A549 (cell line): ENCODE measurements around the gene SLC11A1. TPM values are rescaled to one million over a fixed set of nuclear protein-coding genes. Genes with fewer than 3 reads are reported as not detected.

ENCODE experiments used
- ATAC-seq, 2 experiments: fragments of 200-7000 bp in 1 of 2; fragments of >200 bp in 1 of 2; cut with Nextera tagmentation in 1 of 2; cut with Tn5 transposase in 1 of 2; 3 replicates each; pipeline versions ENCODE4 v1.8.0 to v1.9.1; 2018 to 2020; ENCODE audit warnings: mild to moderate bottlenecking in 1 of 2, moderate library complexity in 1 of 2
- CTCF ChIA-PET: fragments of 300-600 bp; sonication (Branson Sonifier 250); formaldehyde crosslinking; extraction: SDS; loops from one replicate; lab custom pipeline; 2021; ENCODE audit warnings: antibody characterized with exemption, inconsistent platforms; lab: Yijun Ruan, JAX
- POLR2A ChIA-PET: fragments of 350-600 bp; formaldehyde crosslinking; extraction: SDS; loops from one replicate; lab custom pipeline; 2021; ENCODE audit warnings: antibody characterized with exemption, inconsistent platforms; lab: Yijun Ruan, JAX
- DNase-seq, 2 experiments: peaks; one replicate each; pipeline versions ENCODE4 v3.0.0 to v3.0.0-alpha.2; 2011 to 2016; ENCODE audit warnings: low read depth in 1 of 2, low spot score in 1 of 2
- FAIRE-seq: peaks from 2 replicates; lab custom pipeline; 2011; peaks lifted over from hg19 to GRCh38; lab: Jason Lieb, UNC
- H3K27ac ChIP-seq, 2 experiments: fragments of >200 bp; sonication (Bioruptor Twin); formaldehyde crosslinking; 3 replicates each; pipeline ENCODE4 v1.5.1; 2016 to 2017
- H3K4me1 ChIP-seq: fragments of >200 bp; sonication (Bioruptor Twin); formaldehyde crosslinking; 3 replicates; pipeline ENCODE4 v1.6.1; 2016
- H3K4me2 ChIP-seq: fragments of >200 bp; sonication (Bioruptor Twin); formaldehyde crosslinking; 3 replicates; pipeline ENCODE4 v1.6.1; 2016
- H3K4me3 ChIP-seq: fragments of >200 bp; sonication (Bioruptor Twin); formaldehyde crosslinking; 3 replicates; pipeline ENCODE4 v1.5.1; 2016
- H3K9me3 ChIP-seq: fragments of >200 bp; sonication (Bioruptor Twin); formaldehyde crosslinking; 3 replicates; pipeline ENCODE4 v1.6.1; 2016
- CBX2 ChIP-seq: fragments of 200-600 bp; sonication (generic); IDR thresholded peaks from 2 replicates; pipeline ENCODE4 v1.6.1; 2016; ENCODE audit warnings: low read depth, mild to moderate bottlenecking, borderline replicate concordance
- CEBPB ChIP-seq, 2 experiments: fragments of >200 bp in 1 of 2; sonication (Bioruptor Twin) in 1 of 2; formaldehyde crosslinking in 1 of 2; IDR thresholded peaks; 2 replicates each; pipeline ENCODE4 v1.6.1; 2012 to 2016
- CHD2 ChIP-seq: fragments of 150-350 bp; IDR thresholded peaks from 2 replicates; pipeline ENCODE4 v1.6.1; 2014; ENCODE audit warnings: low read length; ENCODE audit not compliant: partially characterized antibody
- EP300 ChIP-seq, 2 experiments: fragments of >200 bp; sonication (Bioruptor Twin); formaldehyde crosslinking; IDR thresholded peaks; 2 replicates in 1 of 2; 3 replicates in 1 of 2; pipeline ENCODE4 v1.6.1; 2016 to 2017
- FOSL2 ChIP-seq, 2 experiments: fragments of 450-650 bp in 1 of 2; fragments of >200 bp in 1 of 2; sonication (Bioruptor Twin) in 1 of 2; formaldehyde crosslinking; IDR thresholded peaks; 2 replicates each; pipeline versions ENCODE4 v1.5.0 to v1.6.1; 2016 to 2020; ENCODE audit warnings: mild to moderate bottlenecking in 1 of 2, moderate library complexity in 1 of 2
- FOXS1 ChIP-seq: fragments of 250-450 bp; sonication (Bioruptor Pico); IDR thresholded peaks from 2 replicates; pipeline ENCODE4 v1.5.0; 2020; ENCODE audit warnings: mild to moderate bottlenecking, moderate library complexity
- HOXA7 ChIP-seq: fragments of 250-450 bp; sonication (Bioruptor Pico); IDR thresholded peaks from 2 replicates; pipeline ENCODE4 v1.5.0; 2020; ENCODE audit warnings: mild to moderate bottlenecking, moderate library complexity
- JUNB ChIP-seq: fragments of >200 bp; sonication (Bioruptor Twin); formaldehyde crosslinking; IDR thresholded peaks from 2 replicates; pipeline ENCODE4 v1.6.1; 2016
- MYC ChIP-seq: IDR thresholded peaks from 2 replicates; pipeline ENCODE4 v1.6.1; 2012; ENCODE audit warnings: mild to moderate bottlenecking, inconsistent platforms, low read length, improper control_type of control experiment, borderline replicate concordance
- NR3C1 ChIP-seq: fragments of >200 bp; sonication (Bioruptor Twin); formaldehyde crosslinking; IDR thresholded peaks from 3 replicates; pipeline ENCODE4 v1.6.1; 2017
- POLR2AphosphoS2 ChIP-seq: conservative IDR thresholded peaks from 2 replicates; pipeline ENCODE4 v1.6.1; 2012; ENCODE audit warnings: low read length, improper control_type of control experiment, inconsistent platforms
- RNF2 ChIP-seq: fragments of 200-600 bp; sonication (generic); IDR thresholded peaks from 2 replicates; pipeline ENCODE4 v1.6.1; 2016; ENCODE audit warnings: low read depth, mild to moderate bottlenecking, antibody characterized with exemption, moderate library complexity, borderline replicate concordance
- TFCP2L1 ChIP-seq: fragments of 250-450 bp; sonication (Bioruptor Pico); IDR thresholded peaks from 2 replicates; pipeline ENCODE4 v1.5.0; 2021; ENCODE audit warnings: mild to moderate bottlenecking
- TP53 ChIP-seq: fragments of 250-450 bp; sonication (Bioruptor Pico); IDR thresholded peaks from 2 replicates; pipeline ENCODE4 v1.5.0; 2021; ENCODE audit warnings: mild to moderate bottlenecking, moderate library complexity
- ZC3H11A ChIP-seq: fragments of 450-650 bp; IDR thresholded peaks from 2 replicates; pipeline ENCODE4 v1.6.1; 2014; ENCODE audit warnings: antibody characterized with exemption, mild to moderate bottlenecking
- ZNF302 ChIP-seq: fragments of 250-450 bp; sonication (Bioruptor Pico); IDR thresholded peaks from 2 replicates; pipeline ENCODE4 v1.9.0; 2021; ENCODE audit warnings: inconsistent platforms, mild to moderate bottlenecking, moderate library complexity
- WGBS: methylation state at CpG from one replicate; pipeline ENCODE4 v1.1.6; 2017; ENCODE audit errors: missing lambda C conversion rate; 5-methylcytosine and 5-hydroxymethylcytosine counted together
- polyA plus RNA-seq, 4 experiments: library from polyadenylated mRNA; depleted of rRNA in 3 of 4; stranded (reverse); fragments of >200 nt; fragmentation: RNase III in 1 of 4; extraction: RNeasy Plus Mini Kit Qiagen cat#74134 plus additional on column Dnase treatment in 1 of 4; gene quantifications; 2 replicates in 3 of 4; 3 replicates in 1 of 4; pipeline ENCODE4 v1.2.3, GENCODE V29; 2011 to 2017
- TF ChIP-seq, protein P1 (sequence below): fragments of 200-600 bp; sonication (generic); IDR thresholded peaks from 2 replicates; pipeline ENCODE4 v1.6.1; 2016; ENCODE audit warnings: antibody characterized with exemption, mild to moderate bottlenecking, moderate library complexity
- TF ChIP-seq, protein P2 (sequence below): IDR thresholded peaks from 2 replicates; pipeline ENCODE4 v1.6.1; 2012
- TF ChIP-seq, protein P3 (sequence below): IDR thresholded peaks from 2 replicates; pipeline ENCODE4 v1.6.1; 2012
- TF ChIP-seq, protein P4 (sequence below): fragments of >200 bp; sonication (Bioruptor Twin); formaldehyde crosslinking; IDR thresholded peaks from 3 replicates; pipeline ENCODE4 v1.6.1; 2016

The SLC11A1 gene
- polyA plus RNA-seq, 2 of the 4 experiments (the other 2 are of a cell fraction), result 0.18 to 0.52 TPM

DNA sequence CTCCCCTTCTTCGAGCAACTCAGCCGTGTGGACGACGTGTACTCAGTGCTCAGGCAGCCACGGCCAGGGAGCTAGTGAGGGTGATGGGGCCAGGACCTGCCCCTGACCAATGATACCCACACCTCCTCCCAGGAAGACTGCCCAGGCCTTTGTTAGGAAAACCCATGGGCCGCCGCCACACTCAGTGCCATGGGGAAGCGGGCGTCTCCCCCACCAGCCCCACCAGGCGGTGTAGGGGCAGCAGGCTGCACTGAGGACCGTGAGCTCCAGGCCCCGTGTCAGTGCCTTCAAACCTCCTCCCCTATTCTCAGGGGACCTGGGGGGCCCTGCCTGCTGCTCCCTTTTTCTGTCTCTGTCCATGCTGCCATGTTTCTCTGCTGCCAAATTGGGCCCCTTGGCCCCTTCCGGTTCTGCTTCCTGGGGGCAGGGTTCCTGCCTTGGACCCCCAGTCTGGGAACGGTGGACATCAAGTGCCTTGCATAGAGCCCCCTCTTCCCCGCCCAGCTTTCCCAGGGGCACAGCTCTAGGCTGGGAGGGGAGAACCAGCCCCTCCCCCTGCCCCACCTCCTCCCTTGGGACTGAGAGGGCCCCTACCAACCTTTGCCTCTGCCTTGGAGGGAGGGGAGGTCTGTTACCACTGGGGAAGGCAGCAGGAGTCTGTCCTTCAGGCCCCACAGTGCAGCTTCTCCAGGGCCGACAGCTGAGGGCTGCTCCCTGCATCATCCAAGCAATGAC is 22.4 kb downstream of the SLC11A1 start:
- Histone ChIP-seq H3K9me3 (no peaks in the 10 kb centered on the region), H3K4me2 (no peak overlapping the region), H3K27ac (peak overlapping the region in 1 of 2 experiments; percentile 90; a peak in 3 of 6 replicates), H3K4me1 (peaks cover 32% of the 10 kb centered on the region), H3K4me3 (no peak overlapping the region)
- CTCF ChIA-PET, result interaction anchor here (0.8 to 3.2 kb wide), 8 partner anchors 9 to 443 kb away, joined by 3 to 24 read pairs (median 3); no protein-coding TSS in a partner anchor
- ATAC-seq (no peak), DNase-seq (no peak), FAIRE-seq (no peak)
- POLR2A ChIA-PET, result interaction anchor here (1.2 kb wide), 1 partner anchor 8 kb away, joined by 3 read pairs; no protein-coding TSS in a partner anchor
- 93% methylated on average over 12 of the region's 16 CpGs for WGBS
- TF ChIP-seq POLR2AphosphoS2 (no peak), EP300 (IDR thresholded peaks at IDR 0.05) (no peak), CHD2 (no peak), ZNF302 (no peak), CEBPB (IDR thresholded peaks at IDR 0.05) (no peak), CBX2 (no peak), RNF2 (no peak), MYC (no peak)

DNA sequence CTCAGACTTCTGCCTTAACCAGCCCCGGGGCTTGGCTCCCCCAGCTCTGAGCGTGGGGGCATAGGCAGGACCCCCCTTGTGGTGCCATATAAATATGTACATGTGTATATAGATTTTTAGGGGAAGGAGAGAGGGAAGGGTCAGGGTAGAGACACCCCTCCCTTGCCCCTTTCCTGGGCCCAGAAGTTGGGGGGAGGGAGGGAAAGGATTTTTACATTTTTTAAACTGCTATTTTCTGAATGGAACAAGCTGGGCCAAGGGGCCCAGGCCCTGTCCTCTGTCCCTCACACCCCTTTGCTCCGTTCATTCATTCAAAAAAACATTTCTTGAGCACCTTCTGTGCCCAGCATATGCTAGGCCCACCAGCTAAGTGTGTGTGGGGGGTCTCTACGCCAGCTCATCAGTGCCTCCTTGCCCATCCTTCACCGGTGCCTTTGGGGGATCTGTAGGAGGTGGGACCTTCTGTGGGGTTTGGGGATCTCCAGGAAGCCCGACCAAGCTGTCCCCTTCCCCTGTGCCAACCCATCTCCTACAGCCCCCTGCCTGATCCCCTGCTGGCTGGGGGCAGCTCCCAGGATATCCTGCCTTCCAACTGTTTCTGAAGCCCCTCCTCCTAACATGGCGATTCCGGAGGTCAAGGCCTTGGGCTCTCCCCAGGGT is 23.1 kb downstream of the SLC11A1 start:
- ATAC-seq, result peak; percentile 0 to 1; a peak in 2 of 6 replicates
- Histone ChIP-seq H3K27ac (peak overlapping the region; percentile 74 to 90), H3K4me2 (peak overlapping the region; percentile 77), H3K4me3 (peak overlapping the region; percentile 28; the same call in 2 of the 3 replicates), H3K4me1 (peaks cover 32% of the 10 kb centered on the region), H3K9me3 (no peaks in the 10 kb centered on the region)
- no peak for DNase-seq
- ChIA-PET CTCF (interaction anchor here (0.6 to 3.2 kb wide), 6 partner anchors 10 to 443 kb away, joined by 3 to 24 read pairs (median 4); partner anchors contain the start of gene CATIP), POLR2A (interaction anchor here (0.6 to 1.5 kb wide), 3 partner anchors 9 to 30 kb away, joined by 3 to 7 read pairs (median 3); no protein-coding TSS in a partner anchor)
- TF ChIP-seq RNF2, result no peak
- TF ChIP-seq TFCP2L1 (CRISPR knock-in tag), result no peak
- TF ChIP-seq TP53 (CRISPR knock-in tag), result no peak
- no peak for TF ChIP-seq FOXS1 (CRISPR knock-in tag)
- TF ChIP-seq JUNB, result no peak
- FAIRE-seq, result no peak
- WGBS, result 82% methylated on average over 6 of the region's 8 CpGs

DNA sequence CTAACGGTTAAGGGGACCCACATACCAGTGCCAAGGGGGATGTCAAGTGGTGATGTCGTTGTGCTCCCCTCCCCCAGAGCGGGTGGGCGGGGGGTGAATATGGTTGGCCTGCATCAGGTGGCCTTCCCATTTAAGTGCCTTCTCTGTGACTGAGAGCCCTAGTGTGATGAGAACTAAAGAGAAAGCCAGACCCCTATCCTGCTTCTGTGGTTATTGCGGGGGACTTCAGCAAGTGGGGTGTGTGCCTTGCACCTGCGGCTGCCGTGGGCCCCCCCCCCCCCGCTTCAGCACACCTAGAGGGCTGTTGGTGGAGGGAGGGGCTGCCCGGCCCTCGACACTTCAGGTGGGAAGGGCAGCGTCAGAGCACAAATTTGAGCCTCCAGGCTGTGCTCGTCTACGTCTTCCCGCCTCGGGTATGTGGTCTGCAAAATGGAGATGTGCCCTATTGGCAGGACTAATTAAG is 23.7 kb downstream of the SLC11A1 start:
- peak; percentile 9 to 37 for ATAC-seq

More for the DNA sequence above, 23.7 kb downstream of the SLC11A1 start:
- FAIRE-seq, result no peak
- TF ChIP-seq TFCP2L1 (CRISPR knock-in tag), result 0 out of 2 replicates have a peak, but pooled peaks have one; percentile 30
- TF ChIP-seq ZC3H11A, result no peak
- TF ChIP-seq, protein P1, sequence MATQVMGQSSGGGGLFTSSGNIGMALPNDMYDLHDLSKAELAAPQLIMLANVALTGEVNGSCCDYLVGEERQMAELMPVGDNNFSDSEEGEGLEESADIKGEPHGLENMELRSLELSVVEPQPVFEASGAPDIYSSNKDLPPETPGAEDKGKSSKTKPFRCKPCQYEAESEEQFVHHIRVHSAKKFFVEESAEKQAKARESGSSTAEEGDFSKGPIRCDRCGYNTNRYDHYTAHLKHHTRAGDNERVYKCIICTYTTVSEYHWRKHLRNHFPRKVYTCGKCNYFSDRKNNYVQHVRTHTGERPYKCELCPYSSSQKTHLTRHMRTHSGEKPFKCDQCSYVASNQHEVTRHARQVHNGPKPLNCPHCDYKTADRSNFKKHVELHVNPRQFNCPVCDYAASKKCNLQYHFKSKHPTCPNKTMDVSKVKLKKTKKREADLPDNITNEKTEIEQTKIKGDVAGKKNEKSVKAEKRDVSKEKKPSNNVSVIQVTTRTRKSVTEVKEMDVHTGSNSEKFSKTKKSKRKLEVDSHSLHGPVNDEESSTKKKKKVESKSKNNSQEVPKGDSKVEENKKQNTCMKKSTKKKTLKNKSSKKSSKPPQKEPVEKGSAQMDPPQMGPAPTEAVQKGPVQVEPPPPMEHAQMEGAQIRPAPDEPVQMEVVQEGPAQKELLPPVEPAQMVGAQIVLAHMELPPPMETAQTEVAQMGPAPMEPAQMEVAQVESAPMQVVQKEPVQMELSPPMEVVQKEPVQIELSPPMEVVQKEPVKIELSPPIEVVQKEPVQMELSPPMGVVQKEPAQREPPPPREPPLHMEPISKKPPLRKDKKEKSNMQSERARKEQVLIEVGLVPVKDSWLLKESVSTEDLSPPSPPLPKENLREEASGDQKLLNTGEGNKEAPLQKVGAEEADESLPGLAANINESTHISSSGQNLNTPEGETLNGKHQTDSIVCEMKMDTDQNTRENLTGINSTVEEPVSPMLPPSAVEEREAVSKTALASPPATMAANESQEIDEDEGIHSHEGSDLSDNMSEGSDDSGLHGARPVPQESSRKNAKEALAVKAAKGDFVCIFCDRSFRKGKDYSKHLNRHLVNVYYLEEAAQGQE, result no peak
- no peak for TF ChIP-seq CEBPB (IDR thresholded peaks at IDR 0.05)
- no peak for TF ChIP-seq FOSL2 (IDR thresholded peaks at IDR 0.05)
- TF ChIP-seq FOSL2 (CRISPR knock-in tag; IDR thresholded peaks at IDR 0.05), result no peak
- TF ChIP-seq, protein P2, sequence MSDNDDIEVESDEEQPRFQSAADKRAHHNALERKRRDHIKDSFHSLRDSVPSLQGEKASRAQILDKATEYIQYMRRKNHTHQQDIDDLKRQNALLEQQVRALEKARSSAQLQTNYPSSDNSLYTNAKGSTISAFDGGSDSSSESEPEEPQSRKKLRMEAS, result peak; percentile 10; the same call in 1 of the 2 replicates
- TF ChIP-seq, protein P3, sequence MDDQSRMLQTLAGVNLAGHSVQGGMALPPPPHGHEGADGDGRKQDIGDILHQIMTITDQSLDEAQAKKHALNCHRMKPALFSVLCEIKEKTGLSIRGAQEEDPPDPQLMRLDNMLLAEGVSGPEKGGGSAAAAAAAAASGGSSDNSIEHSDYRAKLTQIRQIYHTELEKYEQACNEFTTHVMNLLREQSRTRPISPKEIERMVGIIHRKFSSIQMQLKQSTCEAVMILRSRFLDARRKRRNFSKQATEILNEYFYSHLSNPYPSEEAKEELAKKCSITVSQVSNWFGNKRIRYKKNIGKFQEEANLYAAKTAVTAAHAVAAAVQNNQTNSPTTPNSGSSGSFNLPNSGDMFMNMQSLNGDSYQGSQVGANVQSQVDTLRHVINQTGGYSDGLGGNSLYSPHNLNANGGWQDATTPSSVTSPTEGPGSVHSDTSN, result 0 out of 2 replicates have a peak, but pooled peaks have one; percentile 64
- TF ChIP-seq, protein P4, sequence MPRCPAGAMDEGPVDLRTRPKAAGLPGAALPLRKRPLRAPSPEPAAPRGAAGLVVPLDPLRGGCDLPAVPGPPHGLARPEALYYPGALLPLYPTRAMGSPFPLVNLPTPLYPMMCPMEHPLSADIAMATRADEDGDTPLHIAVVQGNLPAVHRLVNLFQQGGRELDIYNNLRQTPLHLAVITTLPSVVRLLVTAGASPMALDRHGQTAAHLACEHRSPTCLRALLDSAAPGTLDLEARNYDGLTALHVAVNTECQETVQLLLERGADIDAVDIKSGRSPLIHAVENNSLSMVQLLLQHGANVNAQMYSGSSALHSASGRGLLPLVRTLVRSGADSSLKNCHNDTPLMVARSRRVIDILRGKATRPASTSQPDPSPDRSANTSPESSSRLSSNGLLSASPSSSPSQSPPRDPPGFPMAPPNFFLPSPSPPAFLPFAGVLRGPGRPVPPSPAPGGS, result no peak
- TF ChIP-seq HOXA7, result 0 out of 2 replicates have a peak, but pooled peaks have one; percentile 14
- TF ChIP-seq NR3C1, result no peak
- TF ChIP-seq, all 56 proteins: peak for 4
- peak overlapping the region; percentile 74 to 90 for H3K27ac ChIP-seq
- peak overlapping the region; percentile 77 for H3K4me2 ChIP-seq
- ChIA-PET POLR2A (interaction anchor here (0.6 to 1.5 kb wide), 2 partner anchors 9 to 30 kb away, joined by 3 to 7 read pairs; no protein-coding TSS in a partner anchor), CTCF (interaction anchor here (0.6 to 3.2 kb wide), 6 partner anchors 10 to 442 kb away, joined by 3 to 24 read pairs (median 4); partner anchors contain the start of gene CATIP)
- H3K9me3 ChIP-seq, result no peaks in the 10 kb centered on the region
- no peak for DNase-seq
- 6% methylated on average over 10 of the region's 15 CpGs for WGBS
- peak overlapping the region; percentile 28 for H3K4me3 ChIP-seq
- H3K4me1 ChIP-seq, result peaks cover 32% of the 10 kb centered on the region
